Fibroblast of gingiva (primary cell): Measurements from ENCODE around the gene UVRAG.
"Not testable (repeated sequence)": the region's sequence is repeated elsewhere in the genome, so short reads cannot be mapped to it uniquely, and the experiment has no call there.

Experiments
- DNase-seq: peaks from one replicate; pipeline ENCODE4 v3.0.0-alpha.2; 2011; ENCODE audit warnings: low read depth

The UVRAG gene

DNA sequence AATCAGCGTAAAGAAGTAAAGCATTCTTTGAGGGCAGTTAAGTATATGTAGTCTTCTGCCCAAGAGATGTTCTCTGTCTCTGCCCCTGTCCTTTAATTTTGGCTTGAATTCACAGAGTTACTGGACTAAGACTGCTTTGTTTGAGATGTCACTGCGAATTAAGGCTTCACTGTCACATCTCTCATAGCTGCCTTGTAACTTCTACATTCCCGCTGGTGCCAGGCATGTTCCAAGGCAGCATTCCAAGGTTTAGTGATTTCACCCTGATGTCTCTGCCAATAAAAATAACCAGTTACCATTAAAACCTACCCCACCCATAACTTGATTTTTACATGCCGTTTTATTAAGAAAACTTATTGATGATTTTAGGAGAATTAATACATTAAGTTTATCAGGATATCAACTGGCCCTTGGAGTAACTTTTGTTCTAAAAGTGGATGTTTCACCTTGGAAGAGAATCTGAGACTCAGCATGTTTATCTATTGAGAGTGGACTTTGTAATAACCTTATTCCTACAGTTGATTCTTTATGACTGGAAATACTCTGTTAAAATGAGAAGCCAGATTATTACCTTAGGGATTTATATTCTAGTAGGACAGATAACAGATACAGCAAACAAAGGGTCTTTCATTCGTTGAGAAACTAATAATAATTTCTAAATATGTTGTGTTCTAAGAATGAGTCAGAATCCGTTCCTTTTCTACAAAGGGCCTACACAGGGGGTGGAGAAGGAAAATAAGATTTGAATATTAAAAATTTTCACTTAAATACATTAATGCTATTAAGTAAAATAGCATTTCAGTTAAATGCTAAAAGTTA, 110.2 kb downstream of the UVRAG start:
- peak; percentile 52 for DNase-seq

DNA sequence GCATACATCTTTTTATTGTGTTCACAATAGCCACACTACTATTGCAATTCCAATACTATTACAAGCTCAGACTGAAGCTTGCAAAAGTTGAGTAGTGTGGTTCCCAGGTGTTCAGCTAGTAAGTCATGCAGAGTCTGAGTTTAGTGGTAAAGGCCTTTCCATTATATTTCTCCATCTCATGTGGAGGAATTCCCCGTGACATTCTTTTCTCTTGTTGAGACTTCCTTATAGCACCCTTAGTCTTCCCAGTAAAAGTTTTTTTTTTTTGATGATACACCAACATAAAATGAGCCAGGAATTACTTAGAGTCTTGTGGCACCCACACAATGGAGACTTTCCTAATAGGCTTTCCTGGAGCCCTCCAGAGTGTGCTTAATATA, 110.8 kb downstream of the UVRAG start:
- DNase-seq = no peak

DNA sequence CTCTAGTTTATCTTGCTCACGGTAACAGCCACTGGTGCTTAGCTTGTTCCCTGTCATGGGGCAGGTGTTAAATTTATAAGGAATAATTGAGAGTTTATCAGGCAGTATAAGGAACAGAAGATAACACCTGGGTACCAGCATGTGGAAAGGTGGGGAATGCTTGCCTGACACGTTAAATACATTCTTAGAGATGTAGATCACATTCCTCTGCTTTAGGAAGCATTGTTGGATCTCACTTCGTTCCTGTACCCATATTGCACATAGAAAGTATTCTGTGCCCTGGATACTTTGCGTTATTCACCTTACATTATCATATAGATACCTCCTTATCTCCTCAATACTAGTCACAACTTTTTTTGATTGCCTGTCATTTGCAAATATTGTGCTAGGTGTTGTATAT, 114.7 kb downstream of the UVRAG start:
- DNase-seq = no peak

DNA sequence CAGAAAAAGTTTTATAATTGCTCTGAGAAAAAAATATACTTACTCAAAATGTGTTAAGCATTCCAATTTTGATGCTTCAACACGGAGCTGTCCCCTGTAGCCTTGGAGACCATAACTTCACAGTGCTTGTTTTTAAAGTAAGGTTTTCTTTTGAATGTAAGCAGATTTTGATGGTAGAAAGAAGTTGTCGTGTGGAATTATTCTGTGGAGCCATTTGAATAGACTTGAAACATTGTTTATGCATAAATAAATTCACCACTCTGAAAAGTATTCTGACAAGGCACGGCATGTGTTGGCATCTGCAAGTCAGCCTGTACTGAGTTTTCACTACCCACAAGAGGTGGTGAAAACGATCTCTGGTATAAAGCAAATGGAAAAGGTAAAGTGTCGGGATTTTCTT, 115.5 kb downstream of the UVRAG start:
- DNase-seq = peak; percentile 13

DNA sequence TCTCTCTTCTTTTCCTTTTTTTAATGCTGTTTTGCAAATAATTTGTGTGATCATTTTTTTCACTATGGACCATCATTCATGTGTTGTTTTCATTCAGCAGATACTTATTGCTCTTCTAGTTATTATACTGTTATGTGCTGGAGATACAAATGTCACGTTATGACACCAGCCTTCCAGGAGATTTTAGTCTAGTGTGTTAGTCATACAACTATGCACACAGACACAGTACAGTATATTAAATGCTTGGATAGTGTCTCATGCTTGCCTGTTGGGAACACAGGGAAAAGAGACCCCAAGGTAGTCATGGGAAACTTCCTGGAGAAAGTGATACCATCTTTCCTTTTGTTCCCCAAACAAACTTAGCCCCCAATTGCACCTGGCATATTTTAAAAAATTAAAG, 116.1 kb downstream of the UVRAG start:
- no peak for DNase-seq

DNA sequence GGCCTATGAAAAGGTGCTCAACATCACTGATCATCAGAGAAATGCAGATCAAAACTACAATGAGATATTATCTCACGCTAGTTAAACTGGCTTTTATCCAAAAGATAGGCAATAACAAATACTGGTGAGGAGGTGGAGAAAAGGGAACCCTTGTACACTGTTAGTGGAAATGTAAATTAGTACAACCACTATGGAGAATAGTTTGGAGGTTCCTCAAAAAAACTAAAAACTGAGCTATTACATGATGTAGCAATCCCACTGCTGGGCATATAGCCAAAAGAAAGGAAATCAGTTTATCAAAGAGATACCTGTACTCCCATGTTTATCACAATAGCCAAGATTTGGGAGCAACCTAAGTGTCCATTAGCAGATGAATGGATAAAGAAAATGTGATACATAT, 118.7 kb downstream of the UVRAG start:
- DNase-seq = not testable (repeated sequence)

DNA sequence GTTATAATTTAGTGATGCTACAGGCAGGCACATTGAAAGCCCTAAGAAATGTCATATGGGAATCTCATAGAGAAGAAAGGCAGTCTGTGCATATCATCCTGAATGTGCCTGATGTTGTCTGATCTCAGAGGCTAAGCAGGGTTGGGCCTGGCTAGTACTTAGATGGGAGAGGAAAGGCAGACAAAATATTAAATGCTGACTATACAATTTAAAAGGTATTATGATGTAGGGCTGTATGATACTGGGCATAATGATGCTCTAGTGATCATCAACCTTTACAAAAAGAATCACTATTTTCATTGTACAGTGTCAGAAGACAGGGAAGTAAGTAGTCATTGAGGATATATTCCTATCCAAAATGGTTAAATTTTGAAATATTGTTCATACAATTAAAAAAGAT, 119.8 kb downstream of the UVRAG start:
- no peak for DNase-seq

DNA sequence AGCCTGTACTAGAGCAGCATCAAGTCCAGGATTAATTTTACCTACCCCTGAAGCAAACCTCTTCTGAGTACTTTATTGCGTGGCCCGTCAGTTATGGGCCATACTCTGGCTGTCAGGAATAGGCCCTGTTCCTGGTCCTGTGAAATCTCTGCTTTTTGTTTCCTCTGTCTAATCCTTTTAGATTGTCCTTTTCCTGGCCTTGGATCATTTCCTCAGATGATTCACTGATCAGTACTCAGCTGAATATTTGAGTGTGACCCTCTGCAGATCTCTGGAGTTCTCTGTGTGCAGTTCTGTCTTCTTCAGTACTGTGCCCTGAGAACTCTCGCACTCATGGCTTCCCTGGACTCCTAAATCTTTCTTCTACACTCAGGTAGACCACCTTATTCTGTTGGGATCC, 123.5 kb downstream of the UVRAG start:
- no peak for DNase-seq

DNA sequence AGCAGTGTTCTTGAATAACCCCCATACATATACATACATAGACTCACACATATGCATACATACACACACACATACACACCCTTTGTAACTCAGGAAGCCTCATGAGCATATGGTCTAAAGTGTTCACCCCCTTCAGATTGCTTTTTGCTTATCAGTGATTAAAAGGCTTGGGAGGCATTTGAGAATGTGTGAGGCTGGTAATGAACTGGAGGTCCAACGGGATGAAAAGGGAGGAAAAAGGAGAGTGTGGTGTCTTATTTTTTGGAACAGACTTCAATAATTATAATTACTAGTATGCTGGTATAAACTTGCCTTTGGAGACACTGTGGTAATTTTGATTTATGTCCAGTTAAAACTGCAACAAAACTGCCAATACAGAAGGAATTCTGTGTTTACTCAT, 124.5 kb downstream of the UVRAG start:
- no peak for DNase-seq

DNA sequence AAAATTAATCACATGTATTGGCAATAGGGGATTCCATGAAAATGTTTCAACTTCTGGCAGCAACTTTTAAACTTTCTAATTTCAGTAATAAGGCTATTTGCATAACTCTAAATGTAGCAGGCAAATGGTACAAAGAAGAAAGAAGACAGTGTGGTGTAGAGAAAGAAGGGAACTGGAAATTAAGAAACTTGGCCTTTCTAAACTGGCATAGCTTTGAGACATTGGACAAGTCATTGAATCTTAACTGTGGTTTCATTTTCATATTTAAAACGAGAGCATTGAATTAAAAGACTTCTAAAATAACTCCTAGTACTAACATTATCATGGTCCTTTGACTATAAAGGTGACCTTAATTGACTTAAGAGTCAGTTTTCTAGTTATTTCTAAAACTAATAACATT, 125.0 kb downstream of the UVRAG start:
- no peak for DNase-seq

DNA sequence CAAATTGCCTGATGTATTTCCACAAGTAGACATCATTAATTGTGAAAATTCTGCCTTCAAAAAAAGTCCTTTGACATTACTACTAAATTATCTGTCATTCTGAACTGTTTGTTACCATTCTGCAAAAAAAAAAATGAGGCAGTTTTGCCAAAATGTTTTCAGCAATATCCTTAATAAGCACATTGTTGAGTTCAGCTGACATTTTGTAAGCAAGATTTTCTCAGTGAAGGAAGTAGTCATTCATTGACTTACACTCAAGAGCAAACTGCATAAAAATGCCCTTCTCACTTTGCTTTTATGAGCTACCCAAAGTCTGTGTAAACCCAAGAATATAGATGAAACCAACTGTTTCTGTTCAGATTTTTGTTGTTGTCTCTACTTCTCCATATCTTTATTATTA, 125.9 kb downstream of the UVRAG start:
- no peak for DNase-seq

DNA sequence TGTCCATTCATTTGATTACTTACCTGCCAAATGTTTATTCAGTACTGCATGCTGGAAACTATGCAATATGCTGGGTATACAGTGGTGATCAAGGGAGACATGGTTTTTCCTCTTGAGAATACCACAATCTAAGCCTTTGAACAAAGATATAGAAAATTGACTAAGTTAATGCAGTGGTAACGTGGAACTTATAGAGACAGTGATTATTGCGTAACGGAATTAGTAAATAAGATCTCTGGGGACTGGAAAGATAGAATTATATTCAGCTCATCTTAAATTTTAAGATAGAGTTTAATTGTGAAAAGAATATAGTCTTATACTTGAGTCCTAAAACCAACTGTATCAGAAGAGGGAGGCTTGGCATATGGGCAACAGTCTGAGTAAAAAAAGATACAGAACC, 129.5 kb downstream of the UVRAG start:
- DNase-seq = no peak

DNA sequence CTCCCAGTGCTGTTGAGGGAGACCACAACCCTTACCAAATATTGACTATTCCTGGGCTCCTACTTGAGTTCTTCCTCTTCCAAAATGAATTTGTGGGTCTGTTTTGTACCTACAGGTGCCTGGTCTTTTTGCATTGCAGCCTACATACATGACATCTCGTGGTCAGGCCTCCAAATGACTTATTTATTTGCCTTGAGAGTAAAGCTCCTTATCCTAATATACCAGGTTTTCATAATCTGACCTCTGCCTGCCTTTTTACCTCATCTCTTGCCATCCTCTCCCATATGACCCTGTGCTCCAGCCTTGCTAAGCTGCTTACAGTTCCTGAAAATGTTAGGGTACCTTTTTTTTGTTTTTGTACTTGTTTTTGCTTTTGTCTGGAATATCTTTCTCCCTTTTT, 130.4 kb downstream of the UVRAG start:
- no peak for DNase-seq

DNA sequence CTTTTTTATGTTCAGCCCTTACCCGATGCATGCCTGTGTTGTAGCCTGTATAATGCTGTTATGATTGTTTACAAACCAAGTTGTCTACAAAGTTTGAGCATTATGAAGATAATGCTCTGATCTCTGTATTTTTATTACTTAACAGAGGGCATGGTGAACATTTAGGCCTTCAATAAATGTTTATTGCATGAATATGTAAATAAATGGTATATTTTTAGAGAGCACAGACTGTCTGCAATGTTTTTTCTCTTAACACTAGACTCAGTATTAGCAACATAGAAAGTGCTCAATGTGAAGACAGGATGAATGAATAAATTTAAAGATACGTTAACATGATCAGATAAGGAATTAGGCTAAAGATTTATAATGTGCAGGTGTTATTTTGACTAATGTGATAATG, 130.9 kb downstream of the UVRAG start:
- no peak for DNase-seq

DNA sequence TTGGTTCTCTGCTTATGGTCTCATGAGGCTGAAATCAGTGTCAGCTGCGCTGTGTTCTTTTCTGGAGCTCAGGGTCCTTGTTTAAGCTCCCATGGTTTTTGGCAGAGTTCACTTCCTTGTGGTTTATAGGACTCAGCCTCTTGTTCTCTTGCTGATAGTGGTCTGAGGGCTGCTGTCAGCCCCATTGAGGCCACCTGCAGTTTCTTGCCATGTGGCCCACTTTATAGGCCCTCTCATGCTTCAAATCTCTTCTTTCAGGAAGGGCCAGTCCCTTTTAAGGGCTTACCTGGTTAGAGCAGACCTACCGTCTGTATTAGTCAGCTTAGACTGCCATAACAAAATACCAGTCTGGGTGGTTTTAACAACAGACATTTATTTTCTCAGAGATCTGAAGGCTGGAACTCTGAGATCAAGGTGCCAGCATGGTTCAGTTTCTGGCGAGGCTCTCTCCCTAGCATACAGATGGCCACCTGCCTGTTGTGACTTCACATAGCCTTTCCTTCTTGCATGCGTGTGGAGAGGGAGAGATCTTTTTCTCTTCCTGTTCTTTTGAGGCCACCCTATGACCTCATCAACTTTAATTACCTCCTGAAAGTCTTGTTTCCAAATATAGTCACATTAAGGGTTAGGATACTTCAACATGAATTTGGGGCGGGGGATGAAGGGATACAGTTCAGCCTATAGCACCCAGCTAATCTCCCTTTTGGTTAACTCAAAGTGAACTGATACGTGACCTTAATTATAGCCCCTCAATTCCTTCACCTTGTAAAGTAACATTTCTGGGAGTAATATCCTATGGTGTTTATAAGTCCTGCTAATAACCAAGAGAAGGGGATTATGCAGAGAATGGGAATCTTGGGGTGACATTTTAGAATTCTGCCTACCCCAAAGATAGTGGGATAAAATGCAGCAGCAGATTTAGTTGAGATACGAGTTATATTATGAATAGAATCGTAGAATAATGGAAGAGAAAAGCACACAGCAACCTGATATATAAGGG, 131.8 kb downstream of the UVRAG start:
- no peak for DNase-seq

DNA sequence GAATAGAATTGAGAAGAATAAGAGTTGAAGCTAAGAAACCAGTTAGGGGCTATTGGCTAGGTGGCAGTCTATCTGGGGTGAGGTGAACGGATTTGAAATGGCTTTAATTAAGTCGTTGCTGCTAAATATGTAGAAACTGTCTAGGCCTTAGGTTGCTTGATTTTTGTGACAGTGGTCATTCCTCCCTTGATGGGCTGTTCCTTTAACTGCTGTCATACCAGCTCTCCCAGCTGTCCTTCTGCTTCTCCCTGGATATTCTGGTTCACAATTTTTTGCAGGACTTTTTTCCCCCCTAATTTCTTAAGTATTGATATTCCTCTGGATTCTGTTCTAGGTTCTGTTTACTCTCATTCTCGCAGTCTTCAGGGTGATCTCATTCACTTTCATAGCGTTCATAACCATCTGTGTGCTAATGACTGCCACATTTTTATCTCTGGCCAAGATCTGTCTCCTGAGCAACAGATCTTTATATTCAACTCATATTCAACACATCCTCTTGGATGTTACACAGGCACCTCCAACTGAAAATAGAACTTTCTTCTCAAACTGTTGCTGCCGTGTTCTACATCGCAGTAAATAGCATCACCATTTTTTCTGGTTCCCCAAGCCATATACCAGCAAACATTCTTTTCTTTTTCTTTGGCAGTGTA, 134.1 kb downstream of the UVRAG start:
- peak; percentile 65 for DNase-seq

DNA sequence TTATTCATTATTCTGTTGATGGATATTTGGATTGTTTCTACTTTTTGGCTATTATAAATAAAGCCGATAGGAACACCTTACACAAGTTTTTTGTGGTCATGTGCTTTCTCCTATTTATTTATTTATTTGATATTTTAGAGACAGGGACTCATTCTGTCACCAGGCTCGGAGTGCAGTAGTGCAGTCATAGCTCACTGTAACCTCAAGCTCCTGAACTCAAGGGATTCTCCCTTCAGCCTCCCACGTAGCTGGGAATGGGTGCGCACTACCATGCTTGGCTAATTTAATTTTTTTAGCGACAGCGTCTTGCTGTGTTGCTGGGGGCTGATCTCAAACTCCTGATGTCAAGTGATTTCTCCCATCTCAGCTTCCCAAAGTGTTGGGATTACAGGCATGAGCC, 135.1 kb downstream of the UVRAG start:
- DNase-seq = no peak

DNA sequence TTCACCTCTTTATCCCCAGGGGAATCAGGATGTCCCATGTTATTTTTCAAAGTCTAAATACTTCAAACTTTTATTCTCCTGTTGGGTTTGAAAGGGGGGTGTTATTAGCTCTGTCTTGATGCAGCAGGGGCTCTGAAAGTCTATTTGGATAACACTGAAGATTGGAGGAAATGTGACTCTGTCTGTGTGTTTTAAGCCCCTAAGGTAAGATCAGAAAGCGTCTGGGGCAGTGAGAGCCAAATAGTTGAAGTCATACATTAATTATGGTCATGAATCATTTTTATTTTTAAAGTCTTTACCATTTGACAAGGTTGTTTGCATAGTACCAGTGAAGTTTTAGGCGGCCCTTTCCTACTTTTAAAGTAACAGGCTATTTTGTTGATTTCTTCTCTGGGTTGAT, 139.0 kb downstream of the UVRAG start:
- DNase-seq = no peak

DNA sequence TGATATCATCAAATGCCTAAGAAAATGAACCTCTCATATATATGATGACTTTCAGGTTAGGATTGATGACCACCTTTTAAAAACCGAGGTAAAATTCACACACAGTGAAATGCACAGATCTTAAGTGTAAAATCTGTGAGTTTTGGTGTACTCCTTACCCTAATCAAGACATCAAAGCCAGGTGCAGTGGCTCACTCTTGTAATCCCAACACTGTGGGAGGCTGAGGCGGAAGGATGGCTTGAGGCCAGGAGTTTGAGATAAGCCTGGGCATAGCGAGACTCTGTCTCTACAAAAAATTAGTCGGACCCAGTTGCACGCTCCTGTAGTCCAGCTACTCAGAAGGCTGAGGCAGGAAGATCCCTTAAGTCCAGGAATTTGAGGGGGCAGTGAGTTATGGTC, 140.4 kb downstream of the UVRAG start:
- DNase-seq = no peak

DNA sequence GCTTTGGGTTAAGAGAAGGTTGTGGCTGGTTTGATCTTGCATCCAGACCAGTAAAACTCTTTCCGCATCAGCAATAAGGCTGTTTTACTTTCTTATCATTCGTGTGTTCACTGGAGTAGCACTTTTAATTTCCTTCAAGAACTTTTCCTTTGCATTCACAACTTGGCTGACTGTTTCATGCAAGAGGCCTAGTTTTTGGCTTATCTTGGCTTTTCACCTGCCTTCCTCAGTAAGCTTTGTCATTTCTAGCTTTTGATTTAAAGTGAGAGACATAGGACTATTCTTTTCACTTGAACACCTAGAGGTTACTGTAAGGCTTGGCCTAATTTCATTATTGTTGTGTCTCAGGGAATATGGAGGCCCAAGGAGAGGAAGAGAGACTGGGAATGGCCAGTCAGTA, 144.5 kb downstream of the UVRAG start:
- no peak for DNase-seq

DNA sequence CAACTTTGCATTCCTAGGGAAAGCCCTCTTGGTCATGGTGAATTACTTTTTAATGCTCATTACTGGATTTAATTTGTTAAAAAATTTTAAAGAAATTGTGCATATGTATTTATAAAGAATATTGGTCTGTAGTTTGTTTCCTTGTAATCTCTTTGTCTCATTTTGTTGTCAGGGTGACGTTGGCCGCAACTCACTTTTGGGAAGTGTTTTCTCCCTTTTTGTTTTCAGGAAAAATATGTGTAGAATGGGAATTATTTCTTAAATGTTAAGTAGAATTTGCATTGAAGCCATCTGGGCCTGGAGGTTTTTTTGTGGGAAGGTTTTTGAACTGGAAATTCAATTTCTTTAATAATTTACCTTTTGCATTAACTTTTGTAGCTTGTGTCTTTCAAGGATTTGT, 149.1 kb downstream of the UVRAG start:
- no peak for DNase-seq

DNA sequence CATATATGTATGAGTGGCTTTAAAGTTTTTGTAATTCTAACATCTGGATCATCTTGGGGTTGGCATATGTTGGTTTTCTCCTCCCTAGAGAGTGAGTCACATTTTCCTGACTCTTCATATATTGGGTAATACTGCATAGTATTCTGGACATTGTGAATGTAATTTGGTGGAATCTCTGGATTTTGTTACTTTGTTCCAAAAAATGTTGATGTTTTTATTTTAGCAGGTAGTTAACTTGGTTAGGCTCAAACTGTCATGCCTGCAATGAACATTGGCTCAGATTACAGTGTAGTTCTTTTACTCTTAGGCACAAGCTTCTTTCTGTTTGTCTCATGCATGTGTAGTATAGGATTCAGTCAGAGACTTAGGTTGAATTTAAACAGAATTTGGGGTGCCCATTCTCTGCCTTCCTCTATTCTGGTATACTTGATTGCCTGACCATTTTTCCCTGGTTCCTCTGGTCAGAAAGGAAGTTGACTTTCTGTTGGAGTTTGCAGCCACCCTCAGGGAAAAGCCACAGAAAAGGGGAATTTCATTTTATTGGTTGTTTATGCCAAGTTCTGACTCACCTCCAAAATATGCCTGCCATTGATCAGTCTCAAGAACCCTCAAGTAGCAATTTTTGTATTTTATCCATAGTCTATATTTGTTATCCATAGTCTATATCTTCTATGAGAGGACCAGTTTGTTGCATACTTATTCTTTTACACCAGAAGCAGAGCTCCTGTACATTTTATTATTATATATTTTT, 151.7 kb downstream of the UVRAG start:
- DNase-seq = peak; percentile 94
